Measurements from ENCODE around the gene CASKIN1. TPM values are rescaled to one million over a fixed set of nuclear protein-coding genes. Genes with fewer than 3 reads are reported as not detected.

CASKIN1 gene
- total RNA-seq, 1 experiment from 2014 or later: 7.9 TPM

- Histone ChIP-seq H3T11ph (ENCODE audit: low read length) (no peak overlapping the region), H3K27me3 (ENCODE audit: insufficient read depth, low read length) (peaks cover 8% of the 10 kb centered on the region; the same call in 1 of the 2 replicates), H3K4me2 (ENCODE audit: insufficient read depth, insufficient read length, low read length) (no peak overlapping the region), H3K23me2 (ENCODE audit: insufficient read length, low read depth, low read length, poor library complexity, severe bottlenecking) (peaks cover 8% of the 10 kb centered on the region), H2AFZ (ENCODE audit: low read length) (no peak overlapping the region), H4K5ac (ENCODE audit: insufficient read length, low read depth, low read length) (no peak overlapping the region), H3K27ac (ENCODE audit: insufficient read length, low read depth, low read length) (no peak overlapping the region), H3K4ac (ENCODE audit: low read depth, low read length) (no peak overlapping the region), H3K79me2 (ENCODE audit: insufficient read depth, low read length) (no peaks in the 10 kb centered on the region), H2BK120ac (ENCODE audit: low read depth, low read length, poor library complexity, severe bottlenecking) (no peak overlapping the region), H2BK5ac (ENCODE audit: insufficient read length, low read length) (no peak overlapping the region), H4K91ac (ENCODE audit: insufficient read length, low read depth, low read length) (no peak overlapping the region), H3K9me3 (ENCODE audit: control insufficient read depth, low read depth, low read length) (no peaks in the 10 kb centered on the region), H4K20me1 (ENCODE audit: control insufficient read depth, insufficient read depth, insufficient read length) (no peaks in the 10 kb centered on the region), H2BK12ac (ENCODE audit: insufficient read length, low read depth, low read length) (no peak overlapping the region), H3K23ac (ENCODE audit: insufficient read length, low read depth, low read length) (no peak overlapping the region), H4K8ac (replicated peaks; ENCODE audit: insufficient read length, low read depth, low read length) (no peak overlapping the region), H2BK15ac (ENCODE audit: low read depth, low read length) (no peak overlapping the region), H3K9ac (ENCODE audit: extremely low read depth, insufficient read length, low read length) (no peak overlapping the region), H3K18ac (ENCODE audit: insufficient read length, low read depth, low read length) (no peak overlapping the region), H2AK5ac (ENCODE audit: insufficient read length, low read length) (no peak overlapping the region), H3K56ac (ENCODE audit: insufficient read length, low read depth, low read length) (no peak overlapping the region), H3K14ac (ENCODE audit: insufficient read depth, low read length) (no peak overlapping the region), H3K4me1 (ENCODE audit: insufficient read depth, low read length) (no peaks in the 10 kb centered on the region), H2BK20ac (ENCODE audit: low read depth, low read length, poor library complexity, severe bottlenecking) (no peak overlapping the region), H3K79me1 (ENCODE audit: insufficient read depth, low read depth, low read length, poor library complexity, severe bottlenecking) (no peaks in the 10 kb centered on the region)
- no peak overlapping the region for H3K4me3 Mint-ChIP-seq
- no CpG with 5 or more reads among the region's 14 CpGs for WGBS (ENCODE audit: extremely low coverage, insufficient read length, low lambda C conversion rate)
- no peak for DNase-seq
- peaks cover 0 to 9% of the 10 kb centered on the region in 2 experiments; a peak in 1 of 5 replicates for H3K9me3 Mint-ChIP-seq
- peaks cover 7 to 8% of the 10 kb centered on the region in 2 experiments; a peak in 3 of 4 replicates for H3K4me1 Mint-ChIP-seq
- peaks cover 67% of the 10 kb centered on the region for H3K27me3 Mint-ChIP-seq (ENCODE audit: low read depth)
- H3K36me3 Mint-ChIP-seq (ENCODE audit: insufficient read depth in 1 of 3, low read depth in 3 of 3): no peaks in the 10 kb centered on the region
- H3K27ac Mint-ChIP-seq: no peak overlapping the region
- no peak for TF ChIP-seq CTCF (conservative IDR thresholded peaks at IDR 0.05)
Observed at GRCh38 chr16:2199621-2200139, 3.3 kb upstream of the CASKIN1 start.

Measured in H9 (cell line).